HepG2 (cell line): Measurements from ENCODE around the gene ZBP1. TPM values are rescaled to one million over a fixed set of nuclear protein-coding genes. Genes with fewer than 3 reads are reported as not detected.

Source experiments
- BCLAF1 ChIP-seq: fragments of 450-650 bp; IDR thresholded peaks from 2 replicates; pipeline ENCODE4 v1.6.1; 2017; ENCODE audit warnings: mild to moderate bottlenecking
- GABPB1 ChIP-seq: IDR thresholded peaks from 2 replicates; pipeline ENCODE4 v1.6.1; 2016; ENCODE audit warnings: mild to moderate bottlenecking, missing genetic modification reagents, moderate library complexity, missing compliant biosample characterization
- HNF1B ChIP-seq: sonication (generic); formaldehyde crosslinking; IDR thresholded peaks from 2 replicates; pipeline ENCODE4 v1.5.1; 2020; ENCODE audit warnings: mild to moderate bottlenecking, moderate library complexity, missing genetic modification reagents
- HOXA5 ChIP-seq: sonication (generic); formaldehyde crosslinking; IDR thresholded peaks from 2 replicates; pipeline ENCODE4 v1.4.0; 2020; ENCODE audit warnings: missing genetic modification reagents
- MED13 ChIP-seq: sonication (generic); formaldehyde crosslinking; IDR thresholded peaks from 2 replicates; pipeline ENCODE4 v1.5.0; 2020; ENCODE audit warnings: missing genetic modification reagents
- POGZ ChIP-seq: sonication (generic); formaldehyde crosslinking; IDR thresholded peaks from 2 replicates; pipeline ENCODE4 v1.4.0; 2020; ENCODE audit warnings: mild to moderate bottlenecking, missing genetic modification reagents
- SAFB2 ChIP-seq: sonication (generic); formaldehyde crosslinking; IDR thresholded peaks from 2 replicates; pipeline ENCODE4 v1.5.1; 2020; ENCODE audit warnings: missing genetic modification reagents, low read depth, mild to moderate bottlenecking, borderline replicate concordance
- WIZ ChIP-seq: sonication (generic); formaldehyde crosslinking; IDR thresholded peaks from 2 replicates; pipeline ENCODE4 v1.5.1; 2020; ENCODE audit warnings: mild to moderate bottlenecking, missing genetic modification reagents
- ZIK1 ChIP-seq: sonication (generic); formaldehyde crosslinking; IDR thresholded peaks from 2 replicates; pipeline ENCODE4 v1.5.0; 2020; ENCODE audit warnings: mild to moderate bottlenecking, low read depth, missing genetic modification reagents, borderline replicate concordance
- ZNF337 ChIP-seq: sonication (generic); formaldehyde crosslinking; IDR thresholded peaks from 2 replicates; pipeline ENCODE4 v1.5.1; 2020; ENCODE audit warnings: missing genetic modification reagents, low read depth, mild to moderate bottlenecking, borderline replicate concordance
- polyA plus RNA-seq, 8 experiments: library from polyadenylated mRNA; depleted of rRNA in 3 of 8; stranded (reverse) in 7 of 8; unstranded in 1 of 8; fragments of >200 nt; fragmentation: Illumina TruSeq in 4 of 8; extraction: Trizol in 4 of 8; gene quantifications; 2 replicates each; pipeline versions ENCODE4 v1.2.1 to v1.2.3, GENCODE V29; 2011 to 2016; ENCODE audit warnings: low read depth in 4 of 8, missing spikeins in 1 of 8, mixed read lengths in 1 of 8; ENCODE audit not compliant: insufficient read depth in 1 of 8
- total RNA-seq, 5 experiments: library from RNA; depleted of rRNA; stranded (reverse); fragments of >200 nt; fragmentation: Illumina TruSeq; extraction: Trizol; gene quantifications; 2 replicates each; pipeline ENCODE4 v1.2.3, GENCODE V29; 2016; ENCODE audit warnings: low read depth in 1 of 5
- TF ChIP-seq, protein P1 (sequence below): sonication (generic); formaldehyde crosslinking; IDR thresholded peaks from 2 replicates; pipeline ENCODE4 v1.4.0; 2020; ENCODE audit warnings: mild to moderate bottlenecking, missing genetic modification reagents
- TF ChIP-seq, protein P2 (sequence below): sonication (generic); formaldehyde crosslinking; IDR thresholded peaks from 2 replicates; pipeline ENCODE4 v1.5.0; 2020; ENCODE audit warnings: mild to moderate bottlenecking, missing genetic modification reagents, moderate library complexity
- TF ChIP-seq, protein P3 (sequence below): sonication (generic); formaldehyde crosslinking; IDR thresholded peaks from 2 replicates; pipeline ENCODE4 v1.4.0; 2020; ENCODE audit warnings: mild to moderate bottlenecking, missing genetic modification reagents, borderline replicate concordance
- TF ChIP-seq, protein P4 (sequence below): sonication (generic); formaldehyde crosslinking; IDR thresholded peaks from 2 replicates; pipeline ENCODE4 v1.4.0; 2020; ENCODE audit warnings: missing genetic modification reagents

ZBP1 gene
- total and polyA plus RNA-seq, 2 of the 13 experiments (the other 11 are each of a cell fraction or from before 2014, with no cell fraction given), result not detected

DNA sequence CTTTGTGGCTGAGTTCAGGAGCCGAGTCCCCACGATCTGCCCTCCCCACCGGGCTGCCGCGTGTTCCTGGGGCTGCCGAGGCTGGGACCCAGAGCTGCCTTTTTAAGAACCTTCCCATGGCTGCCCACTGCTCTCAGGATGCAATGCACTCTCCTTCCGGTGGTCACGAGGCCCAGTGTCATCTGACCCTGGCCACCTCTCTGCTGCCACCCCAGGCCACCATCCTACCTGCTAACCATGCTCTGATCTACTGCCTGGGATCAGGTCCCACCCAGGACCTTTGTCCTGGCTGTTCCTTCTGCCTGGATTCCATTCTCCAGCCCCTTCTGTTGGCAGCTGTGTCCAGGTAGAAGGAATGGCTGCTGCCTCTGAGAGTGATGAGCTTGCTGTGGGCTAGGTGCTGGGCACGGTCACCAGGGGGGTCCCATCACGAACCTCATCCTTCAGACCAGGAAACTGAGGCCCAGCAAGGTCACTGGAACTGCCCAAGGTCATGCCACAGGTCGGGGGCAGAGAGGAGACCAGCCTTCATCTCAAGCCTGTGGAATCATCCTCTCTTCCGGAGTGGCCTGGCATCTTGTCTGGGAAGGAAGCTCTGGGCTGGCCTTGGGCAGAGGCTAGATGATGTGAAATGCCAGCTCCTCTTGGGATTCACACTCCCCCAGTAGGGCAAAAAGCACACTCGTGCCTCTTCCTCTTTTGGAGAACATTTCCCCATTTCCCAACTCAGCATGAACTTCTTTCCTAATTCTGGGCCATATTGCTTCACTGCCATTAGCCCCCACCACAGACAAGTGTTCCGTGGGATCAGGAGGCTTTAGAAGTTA lies 38.8 kb downstream of the ZBP1 start (continued):
- TF ChIP-seq BCLAF1, result no peak
- no peak for TF ChIP-seq HOXA5
- TF ChIP-seq, protein P1, sequence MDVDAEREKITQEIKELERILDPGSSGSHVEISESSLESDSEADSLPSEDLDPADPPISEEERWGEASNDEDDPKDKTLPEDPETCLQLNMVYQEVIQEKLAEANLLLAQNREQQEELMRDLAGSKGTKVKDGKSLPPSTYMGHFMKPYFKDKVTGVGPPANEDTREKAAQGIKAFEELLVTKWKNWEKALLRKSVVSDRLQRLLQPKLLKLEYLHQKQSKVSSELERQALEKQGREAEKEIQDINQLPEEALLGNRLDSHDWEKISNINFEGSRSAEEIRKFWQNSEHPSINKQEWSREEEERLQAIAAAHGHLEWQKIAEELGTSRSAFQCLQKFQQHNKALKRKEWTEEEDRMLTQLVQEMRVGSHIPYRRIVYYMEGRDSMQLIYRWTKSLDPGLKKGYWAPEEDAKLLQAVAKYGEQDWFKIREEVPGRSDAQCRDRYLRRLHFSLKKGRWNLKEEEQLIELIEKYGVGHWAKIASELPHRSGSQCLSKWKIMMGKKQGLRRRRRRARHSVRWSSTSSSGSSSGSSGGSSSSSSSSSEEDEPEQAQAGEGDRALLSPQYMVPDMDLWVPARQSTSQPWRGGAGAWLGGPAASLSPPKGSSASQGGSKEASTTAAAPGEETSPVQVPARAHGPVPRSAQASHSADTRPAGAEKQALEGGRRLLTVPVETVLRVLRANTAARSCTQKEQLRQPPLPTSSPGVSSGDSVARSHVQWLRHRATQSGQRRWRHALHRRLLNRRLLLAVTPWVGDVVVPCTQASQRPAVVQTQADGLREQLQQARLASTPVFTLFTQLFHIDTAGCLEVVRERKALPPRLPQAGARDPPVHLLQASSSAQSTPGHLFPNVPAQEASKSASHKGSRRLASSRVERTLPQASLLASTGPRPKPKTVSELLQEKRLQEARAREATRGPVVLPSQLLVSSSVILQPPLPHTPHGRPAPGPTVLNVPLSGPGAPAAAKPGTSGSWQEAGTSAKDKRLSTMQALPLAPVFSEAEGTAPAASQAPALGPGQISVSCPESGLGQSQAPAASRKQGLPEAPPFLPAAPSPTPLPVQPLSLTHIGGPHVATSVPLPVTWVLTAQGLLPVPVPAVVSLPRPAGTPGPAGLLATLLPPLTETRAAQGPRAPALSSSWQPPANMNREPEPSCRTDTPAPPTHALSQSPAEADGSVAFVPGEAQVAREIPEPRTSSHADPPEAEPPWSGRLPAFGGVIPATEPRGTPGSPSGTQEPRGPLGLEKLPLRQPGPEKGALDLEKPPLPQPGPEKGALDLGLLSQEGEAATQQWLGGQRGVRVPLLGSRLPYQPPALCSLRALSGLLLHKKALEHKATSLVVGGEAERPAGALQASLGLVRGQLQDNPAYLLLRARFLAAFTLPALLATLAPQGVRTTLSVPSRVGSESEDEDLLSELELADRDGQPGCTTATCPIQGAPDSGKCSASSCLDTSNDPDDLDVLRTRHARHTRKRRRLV (CRISPR knock-in tag), result no peak
- TF ChIP-seq POGZ (CRISPR knock-in tag), result peak; percentile 12
- no peak for TF ChIP-seq ZNF337 (CRISPR knock-in tag)
- peak; percentile 60; the same call in 1 of the 2 replicates for TF ChIP-seq HNF1B (CRISPR knock-in tag)
- TF ChIP-seq ZIK1 (CRISPR knock-in tag), result no peak
- peak; percentile 74 for TF ChIP-seq GABPB1 (CRISPR knock-in tag)
- no peak for TF ChIP-seq SAFB2 (CRISPR knock-in tag)
- TF ChIP-seq, protein P2, sequence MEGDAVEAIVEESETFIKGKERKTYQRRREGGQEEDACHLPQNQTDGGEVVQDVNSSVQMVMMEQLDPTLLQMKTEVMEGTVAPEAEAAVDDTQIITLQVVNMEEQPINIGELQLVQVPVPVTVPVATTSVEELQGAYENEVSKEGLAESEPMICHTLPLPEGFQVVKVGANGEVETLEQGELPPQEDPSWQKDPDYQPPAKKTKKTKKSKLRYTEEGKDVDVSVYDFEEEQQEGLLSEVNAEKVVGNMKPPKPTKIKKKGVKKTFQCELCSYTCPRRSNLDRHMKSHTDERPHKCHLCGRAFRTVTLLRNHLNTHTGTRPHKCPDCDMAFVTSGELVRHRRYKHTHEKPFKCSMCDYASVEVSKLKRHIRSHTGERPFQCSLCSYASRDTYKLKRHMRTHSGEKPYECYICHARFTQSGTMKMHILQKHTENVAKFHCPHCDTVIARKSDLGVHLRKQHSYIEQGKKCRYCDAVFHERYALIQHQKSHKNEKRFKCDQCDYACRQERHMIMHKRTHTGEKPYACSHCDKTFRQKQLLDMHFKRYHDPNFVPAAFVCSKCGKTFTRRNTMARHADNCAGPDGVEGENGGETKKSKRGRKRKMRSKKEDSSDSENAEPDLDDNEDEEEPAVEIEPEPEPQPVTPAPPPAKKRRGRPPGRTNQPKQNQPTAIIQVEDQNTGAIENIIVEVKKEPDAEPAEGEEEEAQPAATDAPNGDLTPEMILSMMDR (CRISPR knock-in tag), result peak; percentile 57
- TF ChIP-seq, protein P3, sequence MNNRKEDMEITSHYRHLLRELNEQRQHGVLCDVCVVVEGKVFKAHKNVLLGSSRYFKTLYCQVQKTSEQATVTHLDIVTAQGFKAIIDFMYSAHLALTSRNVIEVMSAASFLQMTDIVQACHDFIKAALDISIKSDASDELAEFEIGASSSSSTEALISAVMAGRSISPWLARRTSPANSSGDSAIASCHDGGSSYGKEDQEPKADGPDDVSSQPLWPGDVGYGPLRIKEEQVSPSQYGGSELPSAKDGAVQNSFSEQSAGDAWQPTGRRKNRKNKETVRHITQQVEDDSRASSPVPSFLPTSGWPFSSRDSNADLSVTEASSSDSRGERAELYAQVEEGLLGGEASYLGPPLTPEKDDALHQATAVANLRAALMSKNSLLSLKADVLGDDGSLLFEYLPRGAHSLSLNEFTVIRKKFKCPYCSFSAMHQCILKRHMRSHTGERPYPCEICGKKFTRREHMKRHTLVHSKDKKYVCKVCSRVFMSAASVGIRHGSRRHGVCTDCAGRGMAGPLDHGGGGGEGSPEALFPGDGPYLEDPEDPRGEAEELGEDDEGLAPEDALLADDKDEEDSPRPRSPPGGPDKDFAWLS (CRISPR knock-in tag), result no peak
- TF ChIP-seq, protein P4, sequence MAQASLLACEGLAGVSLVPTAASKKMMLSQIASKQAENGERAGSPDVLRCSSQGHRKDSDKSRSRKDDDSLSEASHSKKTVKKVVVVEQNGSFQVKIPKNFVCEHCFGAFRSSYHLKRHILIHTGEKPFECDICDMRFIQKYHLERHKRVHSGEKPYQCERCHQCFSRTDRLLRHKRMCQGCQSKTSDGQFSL, result no peak
- no peak for TF ChIP-seq WIZ (CRISPR knock-in tag)
- TF ChIP-seq MED13, result no peak
